Epithelial cell of proximal tubule (primary cell): Measurements from ENCODE around the gene ELFN1. TPM values are rescaled to one million over a fixed set of nuclear protein-coding genes. Genes with fewer than 3 reads are reported as not detected.

Experiments
- DNase-seq: peaks from one replicate; pipeline ENCODE4 v3.0.0-alpha.2; 2011; ENCODE audit warnings: low read depth
- H3K4me3 ChIP-seq: 2 replicates; pipeline ENCODE4 v1.5.1; 2011; ENCODE audit warnings: low read depth, mild to moderate bottlenecking, low read length
- CTCF ChIP-seq: conservative IDR thresholded peaks from 2 replicates; pipeline ENCODE4 v1.5.1; 2012; ENCODE audit warnings: low read depth, mild to moderate bottlenecking, low read length
- total RNA-seq: library from RNA; depleted of rRNA; stranded (reverse); fragments of >200 nt; gene quantifications from 2 replicates; pipeline ENCODE4 v1.2.3, GENCODE V29; 2015

The ELFN1 gene
- total RNA-seq, 1 donor from 2014 or later, result 0.23 TPM

GRCh38 chr7:1626769-1627168, 43.3 kb upstream of the ELFN1 start:
- no peak for TF ChIP-seq CTCF
- DNase-seq, result no peak
- H3K4me3 ChIP-seq, result no peak overlapping the region

- DNase-seq, result no peak
- H3K4me3 ChIP-seq, result no peak overlapping the region
- TF ChIP-seq CTCF, result no peak
Observed at GRCh38 chr7:1630700-1631336, 39.3 kb upstream of the ELFN1 start.

- no peak for TF ChIP-seq CTCF
- DNase-seq, result no peak
- no peak overlapping the region for H3K4me3 ChIP-seq
Observed at GRCh38 chr7:1631678-1632077, 38.4 kb upstream of the ELFN1 start.

- no peak for DNase-seq
- no peak overlapping the region for H3K4me3 ChIP-seq
- no peak for TF ChIP-seq CTCF
Observed at GRCh38 chr7:1632506-1632905, 37.6 kb upstream of the ELFN1 start.

- DNase-seq, result no peak
- no peak for TF ChIP-seq CTCF
- H3K4me3 ChIP-seq, result no peak overlapping the region
Observed at GRCh38 chr7:1632916-1633785, 36.9 kb upstream of the ELFN1 start.

GRCh38 chr7:1635401-1635800, 34.7 kb upstream of the ELFN1 start:
- no peak overlapping the region for H3K4me3 ChIP-seq
- TF ChIP-seq CTCF, result no peak
- no peak for DNase-seq
